Activated T-helper 17 cell treated with anti-CD3 and anti-CD28 coated beads, Interleukin-2, amount 50 U/mL, for 72 hours (primary cell): ENCODE data around the gene CAMK2N2. TPM values are rescaled to one million over a fixed set of nuclear protein-coding genes. Genes with fewer than 3 reads are reported as not detected.

Experiments
- ATAC-seq: fragments of 150-1000 bp; cut with Tn5 transposase; replicated peaks from 2 replicates; pipeline ENCODE4 v1.10.0; 2021; ENCODE audit warnings: mild to moderate bottlenecking, moderate library complexity
- H3K27ac Mint-ChIP-seq: one replicate; pipeline ENCODE4 v1.8.0; 2022; ENCODE audit warnings: mixed read lengths
- H3K27me3 Mint-ChIP-seq: one replicate; pipeline ENCODE4 v1.8.0; 2022; ENCODE audit warnings: mixed read lengths
- H3K36me3 Mint-ChIP-seq: one replicate; pipeline ENCODE4 v1.8.0; 2022; ENCODE audit warnings: low read depth, mild to moderate bottlenecking, mixed read lengths
- H3K4me1 Mint-ChIP-seq: one replicate; pipeline ENCODE4 v1.8.0; 2022; ENCODE audit warnings: mixed read lengths
- H3K4me3 Mint-ChIP-seq: one replicate; pipeline ENCODE4 v1.8.0; 2022; ENCODE audit warnings: mild to moderate bottlenecking, mixed read lengths
- H3K9me3 Mint-ChIP-seq: one replicate; pipeline ENCODE4 v1.8.0; 2022; ENCODE audit warnings: mixed read lengths
- total RNA-seq, 2 donors: library from RNA; stranded (reverse); gene quantifications; one replicate each; pipeline ENCODE4 v1.2.3, GENCODE V29; 2022

The CAMK2N2 gene
- total RNA-seq, 2 donors from 2014 or later, result 0.64 to 1.2 TPM

DNA sequence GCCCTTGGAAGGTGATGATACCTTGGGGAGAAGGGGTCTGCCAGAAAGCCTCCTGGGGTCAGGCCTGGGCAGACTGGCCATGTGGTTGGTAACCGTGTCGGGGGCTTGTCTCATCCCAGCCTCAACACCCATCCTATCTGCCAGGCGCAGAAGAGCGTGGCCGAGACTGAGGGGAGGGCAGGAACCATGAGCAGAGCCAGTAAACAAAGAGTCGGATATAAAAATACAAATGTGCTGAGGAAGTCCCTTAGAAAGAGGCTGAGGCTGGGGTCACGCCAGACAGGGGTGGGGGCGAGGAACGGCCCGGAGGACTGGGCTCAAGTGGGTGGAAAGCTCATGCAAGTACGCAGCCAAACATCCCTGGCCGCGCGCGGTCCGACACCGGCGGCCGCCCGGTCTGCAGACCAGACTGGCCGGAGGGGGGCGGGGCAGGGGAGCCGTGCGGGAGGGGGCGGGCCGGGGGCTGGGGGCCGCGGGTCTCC, 1.9 kb downstream of the CAMK2N2 start:
- Mint-ChIP-seq H3K4me3 (peak overlapping the region; percentile 54), H3K27me3 (peaks cover 13% of the 10 kb centered on the region), H3K4me1 (peaks cover 20% of the 10 kb centered on the region), H3K9me3 (no peaks in the 10 kb centered on the region), H3K36me3 (peaks cover 25% of the 10 kb centered on the region), H3K27ac (no peak overlapping the region)
- ATAC-seq, result no peak

DNA sequence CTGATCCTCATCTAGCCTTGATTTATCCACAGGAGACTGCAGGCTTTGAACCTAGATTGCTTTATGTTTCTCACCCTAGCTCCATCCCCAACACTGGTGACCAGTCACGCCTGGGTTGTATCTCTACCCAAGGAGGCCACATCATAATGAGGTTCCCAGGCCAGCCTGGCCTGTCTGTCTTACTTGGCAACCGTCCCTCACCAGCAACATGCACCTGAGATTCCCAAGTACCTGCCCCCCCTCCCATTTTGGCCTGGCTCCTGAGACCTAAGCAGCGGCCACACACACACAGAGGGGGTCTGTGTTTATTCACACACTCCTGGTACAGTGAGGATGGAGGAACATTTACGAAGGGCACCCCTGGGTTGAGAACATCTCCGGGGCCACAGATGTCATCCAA, 2.4 kb downstream of the CAMK2N2 start:
- peaks cover 20% of the 10 kb centered on the region for H3K4me1 Mint-ChIP-seq
- no peaks in the 10 kb centered on the region for H3K9me3 Mint-ChIP-seq
- peak overlapping the region; percentile 54 for H3K4me3 Mint-ChIP-seq
- ATAC-seq, result no peak
- peaks cover 13% of the 10 kb centered on the region for H3K27me3 Mint-ChIP-seq
- H3K27ac Mint-ChIP-seq, result no peak overlapping the region
- peaks cover 25% of the 10 kb centered on the region for H3K36me3 Mint-ChIP-seq

- H3K27me3 Mint-ChIP-seq, result peaks cover 10% of the 10 kb centered on the region
- H3K4me1 Mint-ChIP-seq, result peaks cover 19% of the 10 kb centered on the region
- no peak overlapping the region for H3K27ac Mint-ChIP-seq
- ATAC-seq, result no peak
- peaks cover 24% of the 10 kb centered on the region for H3K36me3 Mint-ChIP-seq
- no peaks in the 10 kb centered on the region for H3K9me3 Mint-ChIP-seq
- H3K4me3 Mint-ChIP-seq, result no peak overlapping the region
Measured at GRCh38 chr3:184257083-184257915, 4.1 kb downstream of the CAMK2N2 start.

DNA sequence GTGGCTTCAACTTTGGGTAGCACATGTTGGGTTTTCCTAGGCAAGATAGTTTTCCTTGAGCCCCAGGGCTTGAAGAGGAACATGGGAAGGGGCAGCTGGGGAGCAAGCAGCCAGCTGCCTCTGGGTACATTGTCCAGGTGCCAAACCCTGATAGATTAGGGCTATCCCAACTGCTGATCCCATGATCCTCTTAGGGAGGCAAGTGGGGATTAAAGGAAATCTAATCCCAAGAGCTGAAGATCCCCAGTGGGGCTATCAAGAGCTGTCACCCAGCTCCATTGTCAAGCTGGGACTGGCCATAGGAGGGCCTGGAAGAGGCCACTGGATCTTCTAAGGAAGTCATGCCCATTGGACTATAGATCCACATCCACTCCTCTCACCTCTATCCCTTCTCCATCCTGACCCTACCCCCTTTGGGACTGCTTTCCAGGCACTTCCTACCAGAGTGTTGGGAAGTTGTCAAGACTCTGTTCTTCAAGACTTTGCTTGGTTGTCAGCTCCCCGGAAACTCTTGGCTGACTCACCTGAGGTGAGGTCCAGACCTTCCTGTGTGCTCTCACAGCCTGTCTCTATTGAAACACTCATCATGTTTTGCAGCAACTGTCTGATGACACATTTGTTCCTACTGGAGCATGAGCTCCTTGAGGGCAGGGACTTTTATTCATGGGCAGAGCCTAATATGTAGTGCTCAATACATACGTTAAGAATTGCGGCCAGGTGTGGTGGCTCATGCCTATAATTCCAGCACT, 5.9 kb downstream of the CAMK2N2 start:
- ATAC-seq, result peak; percentile 95
- Mint-ChIP-seq H3K4me3 (peak overlapping the region; percentile 61), H3K27me3 (peaks cover 4% of the 10 kb centered on the region), H3K27ac (peak overlapping the region; percentile 89), H3K4me1 (peaks cover 10% of the 10 kb centered on the region), H3K36me3 (peaks cover 17% of the 10 kb centered on the region), H3K9me3 (no peaks in the 10 kb centered on the region)

DNA sequence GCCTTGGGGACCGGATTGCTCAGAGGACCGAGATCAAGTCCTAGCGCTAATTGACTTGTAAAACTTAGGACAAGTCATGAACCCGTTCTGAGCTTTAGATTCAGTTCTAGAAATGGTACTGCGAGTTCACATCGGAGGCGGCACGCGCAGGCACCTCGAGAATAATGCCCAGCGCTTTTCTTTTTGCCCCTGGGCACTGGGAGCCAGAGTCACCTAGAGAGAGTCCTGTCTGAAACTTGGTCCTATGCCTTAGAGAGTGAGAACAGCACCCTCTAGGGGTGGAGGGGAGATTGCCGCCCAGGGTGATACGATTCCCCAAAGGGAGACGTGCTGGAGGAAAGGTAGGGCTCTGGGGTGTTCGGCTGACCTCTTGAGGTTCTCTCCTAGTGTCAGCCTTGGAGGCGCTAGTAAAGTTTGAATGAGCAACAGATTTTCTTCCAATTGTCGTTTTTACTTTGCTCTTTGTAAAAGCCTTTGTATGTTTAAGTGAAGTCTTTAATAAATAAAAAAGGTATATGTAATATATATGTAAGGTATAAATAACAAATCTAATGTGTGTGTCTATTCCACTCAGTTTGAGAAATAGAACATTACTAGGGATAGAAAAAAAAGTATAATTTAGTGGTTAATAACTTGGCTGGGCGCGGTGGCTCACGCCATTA, 11.1 kb downstream of the CAMK2N2 start:
- Mint-ChIP-seq H3K27me3 (no peaks in the 10 kb centered on the region), H3K4me1 (peaks cover 4% of the 10 kb centered on the region), H3K4me3 (peak overlapping the region; percentile 100), H3K36me3 (peaks cover 14% of the 10 kb centered on the region), H3K9me3 (no peaks in the 10 kb centered on the region), H3K27ac (peak overlapping the region; percentile 99)
- ATAC-seq, result peak; percentile 81

DNA sequence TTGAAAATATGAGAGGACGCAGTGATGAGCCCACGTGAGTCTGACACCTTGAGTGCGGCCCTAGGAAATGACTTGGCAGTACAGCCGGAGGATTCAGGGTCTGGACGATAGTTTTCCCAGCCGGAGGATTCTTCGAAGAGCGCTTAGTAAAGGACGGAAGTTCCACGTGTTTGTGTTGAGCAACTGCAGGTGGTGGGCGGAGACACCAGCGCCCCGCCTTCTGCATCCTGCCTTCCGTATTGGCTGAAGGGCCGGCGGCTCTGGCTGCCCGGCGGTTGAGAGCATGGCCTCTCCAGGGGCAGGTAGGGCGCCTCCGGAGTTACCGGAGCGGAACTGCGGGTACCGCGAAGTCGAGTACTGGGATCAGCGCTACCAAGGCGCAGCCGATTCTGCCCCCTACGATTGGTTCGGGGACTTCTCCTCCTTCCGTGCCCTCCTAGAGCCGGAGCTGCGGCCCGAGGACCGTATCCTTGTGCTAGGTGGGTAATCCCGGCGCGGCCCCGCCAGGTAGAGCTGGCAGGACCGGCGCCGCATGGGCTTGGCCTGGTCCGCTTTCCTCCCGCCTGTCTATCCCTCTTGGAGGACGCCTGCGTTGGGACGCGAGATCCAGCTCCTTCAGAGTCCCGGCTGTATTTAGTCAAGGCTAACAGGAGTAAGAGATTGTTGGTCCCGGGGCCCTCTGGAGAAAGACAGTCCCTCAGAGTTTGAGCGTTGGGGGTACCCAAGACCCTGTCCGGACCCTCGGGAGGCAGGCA, 11.8 kb downstream of the CAMK2N2 start, which contains the start of gene EEF1AKMT4:
TSS of gene EEF1AKMT4 (plus strand) at position 261 of the 755 bp plus-strand sequence. CDS start at position 284, 23 bp downstream.
- Mint-ChIP-seq H3K4me3 (peak within 1 kb of the TSS; percentile 100), H3K9me3 (no peaks in the 10 kb centered on the region), H3K27me3 (no peaks in the 10 kb centered on the region), H3K4me1 (peaks cover 4% of the 10 kb centered on the region), H3K36me3 (peaks cover 21% of the 10 kb centered on the region), H3K27ac (peak within 1 kb of the TSS; percentile 99)
- peak; percentile 92 for ATAC-seq

GRCh38 chr3:184248454-184249411, 12.6 kb downstream of the CAMK2N2 start, which contains the start of gene ALG3:
Gene ALG3 (minus strand): TSS chr3:184248962. CDS start chr3:184248940, 22 bp downstream.
- Mint-ChIP-seq H3K4me3 (peak within 1 kb of the TSS; percentile 100), H3K27ac (peak within 1 kb of the TSS; percentile 99), H3K27me3 (no peaks in the 10 kb centered on the region), H3K36me3 (peaks cover 29% of the 10 kb centered on the region), H3K4me1 (peaks cover 4% of the 10 kb centered on the region), H3K9me3 (no peaks in the 10 kb centered on the region)
- ATAC-seq, result peak; percentile 48

DNA sequence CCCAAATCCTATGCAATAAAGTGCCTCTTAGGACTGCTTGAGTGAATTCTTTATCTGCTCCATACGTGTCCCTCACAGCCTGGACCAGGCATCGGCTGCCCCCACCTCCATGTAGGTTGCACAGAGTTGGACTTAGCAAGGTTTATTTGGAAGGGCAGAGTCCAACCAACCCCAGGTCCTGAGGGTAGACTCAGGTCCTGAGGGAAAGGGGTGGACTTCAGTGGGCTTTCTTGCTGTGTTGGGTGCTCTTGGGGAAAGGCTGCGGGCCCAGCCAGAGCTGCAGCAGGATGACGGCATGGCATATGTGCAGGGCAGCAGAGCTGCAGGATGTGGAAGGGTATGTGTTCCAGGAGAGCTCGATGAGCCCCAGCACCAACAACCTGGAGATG, 19.1 kb downstream of the CAMK2N2 start:
- Mint-ChIP-seq H3K27me3 (no peaks in the 10 kb centered on the region), H3K9me3 (no peaks in the 10 kb centered on the region), H3K27ac (no peak overlapping the region), H3K36me3 (peaks cover 43% of the 10 kb centered on the region), H3K4me1 (peaks cover 6% of the 10 kb centered on the region), H3K4me3 (no peak overlapping the region)
- ATAC-seq, result no peak

GRCh38 chr3:184241447-184242296, 19.7 kb downstream of the CAMK2N2 start:
- Mint-ChIP-seq H3K27ac (no peak overlapping the region), H3K36me3 (peaks cover 43% of the 10 kb centered on the region), H3K27me3 (no peaks in the 10 kb centered on the region), H3K4me1 (peaks cover 6% of the 10 kb centered on the region), H3K4me3 (no peak overlapping the region), H3K9me3 (no peaks in the 10 kb centered on the region)
- ATAC-seq, result no peak

GRCh38 chr3:184241141-184241446, 20.3 kb downstream of the CAMK2N2 start:
- Mint-ChIP-seq H3K4me1 (peaks cover 6% of the 10 kb centered on the region), H3K4me3 (no peak overlapping the region), H3K36me3 (peaks cover 40% of the 10 kb centered on the region), H3K9me3 (no peaks in the 10 kb centered on the region), H3K27me3 (no peaks in the 10 kb centered on the region), H3K27ac (no peak overlapping the region)
- ATAC-seq, result no peak

- H3K4me3 Mint-ChIP-seq, result no peak overlapping the region
- no peaks in the 10 kb centered on the region for H3K9me3 Mint-ChIP-seq
- H3K36me3 Mint-ChIP-seq, result peaks cover 35% of the 10 kb centered on the region
- H3K27ac Mint-ChIP-seq, result no peak overlapping the region
- no peaks in the 10 kb centered on the region for H3K27me3 Mint-ChIP-seq
- peaks cover 6% of the 10 kb centered on the region for H3K4me1 Mint-ChIP-seq
- ATAC-seq, result no peak
Measured at GRCh38 chr3:184240384-184241140, 20.8 kb downstream of the CAMK2N2 start.

GRCh38 chr3:184239708-184240107, 21.6 kb downstream of the CAMK2N2 start:
- peaks cover 6% of the 10 kb centered on the region for H3K4me1 Mint-ChIP-seq
- no peaks in the 10 kb centered on the region for H3K27me3 Mint-ChIP-seq
- no peak for ATAC-seq
- H3K27ac Mint-ChIP-seq, result no peak overlapping the region
- H3K36me3 Mint-ChIP-seq, result peaks cover 28% of the 10 kb centered on the region
- no peaks in the 10 kb centered on the region for H3K9me3 Mint-ChIP-seq
- no peak overlapping the region for H3K4me3 Mint-ChIP-seq
